HG03159 (cell line): ENCODE data around the gene KCNMA1.
"Not testable (repeated sequence)": the region's sequence is repeated elsewhere in the genome, so short reads cannot be mapped to it uniquely, and the experiment has no call there.

Experiments used
- ATAC-seq: cut with Tn5 transposase; IDR thresholded peaks from one replicate; pipeline ENCODE4 v1.9.1; 2021; ENCODE audit warnings: mild to moderate bottlenecking, moderate library complexity; ENCODE audit not compliant: unreplicated experiment

The KCNMA1 gene

GRCh38 chr10:77608281-77608680 lies 29.3 kb downstream of the KCNMA1 start:
- ATAC-seq, result no peak

DNA sequence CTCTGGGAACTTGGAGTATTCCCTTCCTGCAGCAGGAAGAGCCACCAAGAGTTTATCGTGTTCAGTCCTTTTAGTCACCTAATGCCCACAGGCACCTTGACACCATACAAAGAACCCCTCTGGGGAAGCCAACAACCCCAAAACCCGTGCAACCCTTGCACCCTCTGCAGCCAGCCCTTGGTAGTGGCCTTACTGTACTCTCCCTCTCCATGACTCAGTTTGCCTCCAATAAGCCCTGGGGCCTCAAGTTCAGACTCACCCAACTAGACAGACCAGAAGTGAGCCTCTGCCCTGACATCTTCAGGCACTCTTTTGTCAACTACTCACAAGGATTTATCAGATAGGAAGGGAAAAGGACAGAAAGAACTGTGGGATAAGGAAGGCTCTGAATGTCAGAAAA lies 30.9 kb downstream of the KCNMA1 start:
- no peak for ATAC-seq

DNA sequence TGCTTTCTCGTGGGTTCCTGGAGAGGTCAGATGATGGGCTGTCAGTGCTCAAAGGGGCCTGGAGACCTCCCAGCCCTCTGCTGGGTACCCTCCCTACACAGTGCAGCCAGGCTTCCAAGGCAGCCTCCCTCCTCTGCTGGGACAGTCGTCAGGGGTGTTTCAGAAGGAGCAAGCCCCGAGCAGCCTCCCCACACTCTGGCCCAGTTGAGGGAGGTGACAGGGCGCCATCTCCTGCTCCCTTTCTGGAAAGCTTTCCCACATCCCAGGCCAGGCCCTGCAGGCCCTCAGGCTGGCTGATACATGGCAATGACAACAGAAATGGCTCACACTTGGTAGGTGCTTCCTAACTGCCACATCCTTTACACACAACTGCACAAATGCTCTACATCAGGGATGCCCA lies 32.1 kb downstream of the KCNMA1 start:
- no peak for ATAC-seq

DNA sequence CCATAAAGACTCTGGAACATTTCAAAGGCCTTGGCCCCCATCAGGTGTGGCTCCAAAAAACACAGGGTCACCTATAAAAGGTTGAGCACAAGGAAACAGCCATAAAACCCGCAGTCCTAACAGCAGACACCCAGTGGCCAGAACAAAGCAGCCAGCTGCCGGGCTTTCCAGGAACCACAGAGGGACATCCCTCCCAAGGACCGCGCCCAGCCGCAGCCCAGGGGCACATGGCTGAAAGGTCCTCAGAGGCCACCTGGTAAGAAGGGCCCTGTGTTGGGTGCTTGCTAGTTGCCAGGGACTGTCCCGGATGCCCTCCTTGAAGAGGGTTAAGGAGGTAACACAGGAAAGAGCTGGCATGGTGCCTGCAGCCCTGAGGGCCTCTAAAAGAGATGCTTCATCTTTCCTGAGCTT lies 32.7 kb downstream of the KCNMA1 start:
- no peak for ATAC-seq

DNA sequence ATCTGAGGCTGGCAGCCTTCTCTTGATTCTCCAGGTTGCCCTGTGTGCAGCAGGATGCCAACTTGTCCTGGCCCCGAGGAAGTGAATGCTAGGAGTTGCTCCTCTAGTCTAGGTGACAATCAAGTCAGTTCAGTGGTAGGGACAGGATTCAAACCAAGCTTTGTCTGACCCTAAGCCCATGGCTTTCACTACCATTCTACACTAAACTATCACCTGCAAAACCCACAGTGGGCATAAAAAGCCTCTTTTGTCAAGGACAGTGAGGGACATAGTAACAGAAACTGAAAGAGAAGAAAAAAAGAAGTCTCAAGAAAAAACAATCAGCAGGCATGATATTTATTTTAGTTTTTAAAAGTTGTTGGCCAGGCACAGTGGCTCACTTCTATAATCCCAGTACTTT lies 33.5 kb downstream of the KCNMA1 start:
- ATAC-seq, result peak; percentile 14

GRCh38 chr10:77603534-77603927 lies 34.1 kb downstream of the KCNMA1 start:
- ATAC-seq, result peak; percentile 52

DNA sequence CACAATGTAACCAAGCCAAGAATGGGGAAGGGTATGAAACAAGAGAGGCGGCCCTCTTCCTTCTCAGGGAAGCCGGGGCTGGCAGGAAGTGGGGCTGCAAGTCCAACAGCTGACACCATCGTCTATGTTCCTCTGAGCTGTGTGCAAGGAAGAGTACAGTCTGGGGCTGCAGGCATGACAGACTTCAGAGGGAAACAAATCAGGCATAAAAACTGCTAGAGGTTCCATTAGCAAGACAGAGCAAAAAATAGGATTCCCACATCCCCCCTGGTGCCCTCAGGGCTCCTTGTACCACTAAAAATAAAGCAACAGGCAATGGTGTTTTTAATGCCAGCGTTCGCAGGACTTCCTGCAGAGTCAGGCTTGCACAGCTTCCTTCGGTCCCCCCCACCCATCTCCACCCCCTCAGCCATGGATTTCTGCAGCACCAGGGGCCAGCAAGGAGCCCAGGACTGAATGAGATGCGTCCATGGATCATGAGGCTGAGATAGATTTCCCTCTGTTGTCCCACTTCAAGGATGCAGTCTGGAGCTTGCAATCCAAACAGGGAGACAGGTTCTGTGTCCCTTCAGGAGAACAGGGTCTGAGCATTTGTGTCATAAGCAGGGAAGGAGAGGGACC lies 34.6 kb downstream of the KCNMA1 start:
- ATAC-seq, result no peak

GRCh38 chr10:77602231-77602912 lies 35.2 kb downstream of the KCNMA1 start:
- ATAC-seq, result no peak

DNA sequence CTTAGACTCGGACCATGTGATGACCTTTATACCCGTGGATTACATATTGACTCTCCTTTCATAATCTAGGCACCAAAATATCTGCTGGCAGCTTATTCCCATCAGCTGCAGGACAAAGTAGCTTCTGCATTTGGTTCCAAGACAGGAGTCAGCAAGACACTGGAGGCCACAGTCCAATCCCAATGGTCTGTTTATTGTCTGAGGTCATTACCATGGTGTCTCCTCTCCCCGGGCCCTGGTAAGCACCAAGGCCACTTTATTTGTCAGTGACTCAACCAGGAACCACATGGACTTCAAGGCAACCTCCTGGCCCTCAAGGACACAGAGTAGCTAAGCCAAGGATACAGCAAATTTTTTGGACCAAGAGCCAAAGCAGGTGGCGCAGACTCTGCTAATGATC lies 36.1 kb downstream of the KCNMA1 start:
- ATAC-seq, result no peak

DNA sequence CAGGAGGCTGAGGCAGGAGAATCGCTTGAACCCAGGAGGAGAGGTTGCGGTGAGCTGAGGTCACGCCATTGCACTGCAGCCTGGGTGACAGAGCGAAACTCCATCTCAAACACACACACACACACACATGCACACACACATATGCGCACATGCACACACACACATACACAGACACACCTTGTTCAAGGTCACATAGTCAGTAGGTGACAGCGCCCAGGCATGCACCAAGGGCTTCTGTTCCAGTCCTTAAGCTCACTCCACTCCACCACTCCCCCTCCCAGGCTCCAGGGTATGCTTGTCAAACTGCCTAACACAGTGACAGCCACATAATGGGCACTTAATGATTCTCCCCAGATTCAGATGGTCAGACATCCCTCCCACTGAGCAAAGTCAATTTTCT lies 37.0 kb downstream of the KCNMA1 start:
- ATAC-seq, result no peak

DNA sequence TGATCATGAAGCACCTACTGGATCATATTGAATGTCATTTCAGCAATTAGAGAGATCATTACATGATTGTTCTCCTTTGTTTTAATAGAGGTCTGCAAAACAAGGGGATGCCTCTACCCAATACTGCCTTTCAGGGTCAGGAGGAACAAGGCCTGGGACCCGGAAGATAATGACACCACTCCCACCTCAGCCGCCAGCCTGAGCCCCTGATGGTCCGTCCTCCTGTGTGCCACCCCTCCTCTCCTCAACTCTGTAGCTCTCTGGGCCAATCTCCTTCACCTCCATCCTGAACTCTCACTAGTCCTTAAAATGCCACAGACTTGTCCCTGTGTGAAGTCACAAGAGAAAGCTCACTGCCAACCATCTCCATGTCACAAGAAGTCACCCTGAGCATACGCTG lies 38.0 kb downstream of the KCNMA1 start:
- no peak for ATAC-seq

GRCh38 chr10:77598606-77599005 lies 39.0 kb downstream of the KCNMA1 start:
- ATAC-seq, result no peak

DNA sequence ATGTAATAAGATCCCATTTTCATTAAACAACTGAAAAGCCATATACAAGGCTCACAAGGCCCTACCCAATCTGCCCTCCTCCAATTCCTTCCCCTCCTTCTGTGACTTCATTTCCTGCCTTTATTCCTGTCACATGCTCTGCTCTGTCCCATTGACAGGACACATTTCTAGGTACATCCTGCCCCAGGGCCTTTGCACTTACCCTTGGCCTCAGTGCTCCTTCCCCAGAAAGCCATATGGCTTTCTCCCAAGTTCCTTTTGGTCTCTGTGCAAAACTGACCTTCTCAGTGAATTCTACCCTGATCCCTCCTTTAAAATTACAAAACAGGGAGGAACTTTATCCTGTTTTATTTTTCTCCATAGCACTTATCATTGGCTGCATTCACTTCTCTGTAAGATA lies 40.0 kb downstream of the KCNMA1 start:
- no peak for ATAC-seq

DNA sequence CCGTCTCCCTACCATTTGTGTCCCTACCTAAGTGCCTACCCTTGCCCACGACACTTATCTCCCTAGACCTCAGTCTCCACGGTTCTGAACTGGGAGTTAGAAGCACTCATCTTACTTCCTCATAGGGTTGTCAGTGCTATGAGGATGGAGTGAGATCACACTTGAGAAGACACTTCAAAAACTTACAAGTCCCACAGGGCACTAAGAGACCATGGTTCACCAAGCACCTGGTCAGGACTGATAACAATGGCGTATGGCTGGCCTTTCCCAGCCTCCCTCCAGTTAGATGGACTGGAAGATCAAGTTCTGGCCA lies 43.2 kb downstream of the KCNMA1 start:
- no peak for ATAC-seq

- ATAC-seq, result no peak
Observed at GRCh38 chr10:77593771-77594470, 43.7 kb downstream of the KCNMA1 start.

DNA sequence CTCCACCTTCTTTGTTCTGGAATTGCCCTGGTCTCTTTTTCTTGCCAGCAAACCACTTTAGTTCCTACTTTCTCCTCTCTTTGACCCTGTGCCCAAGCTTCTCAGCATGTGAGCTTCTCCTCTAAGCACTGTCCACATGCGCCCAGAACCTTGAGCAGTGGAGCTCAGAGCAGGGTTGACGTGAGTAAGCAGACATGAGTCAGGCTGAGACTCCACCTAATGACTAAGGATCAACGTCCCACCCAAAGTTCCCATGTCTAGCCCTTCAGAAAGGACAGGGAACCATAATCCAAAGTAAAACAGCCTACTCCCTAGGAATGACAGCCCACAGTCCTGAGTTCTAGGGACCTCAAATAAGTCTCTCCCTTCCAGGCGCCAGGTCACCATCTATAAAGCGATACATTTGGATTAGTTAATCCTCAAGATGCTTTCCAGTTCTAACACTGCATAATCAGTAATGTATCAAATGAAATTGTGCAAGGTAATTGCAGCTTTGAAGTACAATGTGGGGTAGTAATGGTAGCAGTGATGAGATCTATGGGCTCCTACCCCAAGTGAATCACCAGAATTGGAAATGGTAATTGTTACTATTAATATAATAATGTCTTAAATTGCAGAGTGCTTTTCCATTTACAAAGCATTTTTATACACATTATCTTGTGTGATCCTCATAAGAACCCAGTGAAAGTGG lies 44.5 kb downstream of the KCNMA1 start:
- no peak for ATAC-seq

- ATAC-seq, result no peak
Observed at GRCh38 chr10:77592510-77592909, 45.1 kb downstream of the KCNMA1 start.

DNA sequence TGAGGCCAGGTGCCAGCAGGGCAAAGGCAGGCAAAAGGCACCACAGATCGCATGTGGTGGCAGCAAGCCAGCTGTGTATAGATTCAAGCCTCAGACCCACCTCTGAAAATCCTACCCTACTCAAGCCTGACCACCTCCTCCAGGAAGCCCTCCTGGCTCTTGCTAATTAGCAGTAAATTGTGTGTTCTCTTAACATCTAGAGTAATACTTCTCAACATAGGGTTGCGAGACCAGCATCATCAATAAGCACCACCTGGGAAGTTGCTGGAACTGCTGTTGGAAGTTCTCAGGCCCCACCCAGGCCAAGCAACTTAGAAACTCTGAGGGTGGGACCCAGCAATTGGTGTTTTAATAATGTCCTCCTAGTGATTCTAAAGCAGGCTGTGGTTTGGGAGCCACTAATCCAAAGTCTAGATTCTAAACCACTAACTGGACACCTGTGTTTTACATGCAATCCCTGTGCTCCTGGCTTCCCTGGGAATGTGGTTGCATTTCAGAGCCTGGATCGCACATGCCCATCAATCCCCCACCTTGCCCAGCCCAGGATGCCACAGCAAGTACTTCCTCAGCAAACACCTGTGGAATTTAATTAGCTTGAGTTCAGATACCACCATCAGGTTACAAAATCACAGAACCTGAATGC lies 46.2 kb downstream of the KCNMA1 start:
- no peak for ATAC-seq

- no peak for ATAC-seq
Observed at GRCh38 chr10:77590344-77591237, 47.0 kb downstream of the KCNMA1 start.

DNA sequence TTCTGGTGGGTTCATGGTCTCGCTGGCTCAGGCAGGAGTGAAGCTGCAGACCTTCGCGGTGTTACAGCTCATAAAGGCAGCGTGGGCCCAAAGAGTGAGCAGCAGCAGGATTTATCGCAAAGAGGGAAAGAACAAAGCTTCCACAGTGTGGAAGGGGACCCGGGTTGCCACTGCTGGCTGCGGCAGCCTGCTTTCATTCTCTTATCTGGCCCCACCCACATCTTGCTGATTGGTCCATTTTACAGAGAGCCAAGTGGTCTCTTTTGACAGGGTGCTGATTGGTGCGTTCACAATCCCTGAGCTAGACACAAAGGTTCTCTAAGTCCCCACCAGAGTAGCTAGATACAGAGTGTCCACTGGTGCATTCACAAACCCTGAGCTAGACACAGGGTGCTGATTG lies 47.9 kb downstream of the KCNMA1 start:
- not testable (repeated sequence) for ATAC-seq
